CD14-positive monocyte (primary cell): Measurements from ENCODE around the gene LDLRAP1. TPM values are rescaled to one million over a fixed set of nuclear protein-coding genes. Genes with fewer than 3 reads are reported as not detected.
A peak's percentile ranks its signal among the peaks of the same experiment; 100 is the strongest.

Experiments used
- DNase-seq, 3 donors: peaks; one replicate each; pipeline ENCODE4 v3.0.0-alpha.2; 2011 to 2022
- H2AFZ ChIP-seq: 2 replicates; pipeline ENCODE4 v1.6.0; 2012; ENCODE audit warnings: mild to moderate bottlenecking, low read depth, low read length, inconsistent platforms; ENCODE audit not compliant: insufficient read depth, poor library complexity, severe bottlenecking
- H3K27ac ChIP-seq, 2 donors: 1 replicate in 1 of 2; 2 replicates in 1 of 2; pipeline ENCODE4 v1.5.1; 2012 to 2013; ENCODE audit warnings: low read length in 2 of 2, control low read depth in 1 of 2, inconsistent platforms in 1 of 2, low read depth in 1 of 2, mild to moderate bottlenecking in 1 of 2
- H3K27me3 ChIP-seq, 2 donors: one replicate each; pipeline versions ENCODE4 v1.6.0 to v1.6.1; 2011 to 2013; ENCODE audit warnings: low read length in 2 of 2; ENCODE audit not compliant: control insufficient read depth in 2 of 2, insufficient read depth in 2 of 2
- H3K36me3 ChIP-seq, 2 donors: replicated peaks in 1 of 2; 1 replicate in 1 of 2; 2 replicates in 1 of 2; pipeline versions ENCODE4 v1.5.1 to v1.6.1; 2012 to 2013; ENCODE audit warnings: low read length in 2 of 2, control low read depth in 1 of 2, inconsistent platforms in 1 of 2, mild to moderate bottlenecking in 1 of 2; ENCODE audit not compliant: insufficient read depth in 2 of 2, control insufficient read depth in 1 of 2
- H3K4me1 ChIP-seq, 2 donors: 1 replicate in 1 of 2; 2 replicates in 1 of 2; pipeline versions ENCODE4 v1.5.1 to v1.6.1; 2012 to 2013; ENCODE audit warnings: low read length in 2 of 2, control low read depth in 1 of 2, inconsistent platforms in 1 of 2, mild to moderate bottlenecking in 1 of 2, moderate library complexity in 1 of 2; ENCODE audit not compliant: insufficient read depth in 2 of 2, control insufficient read depth in 1 of 2
- H3K4me2 ChIP-seq: replicated peaks from 2 replicates; pipeline ENCODE3; 2012; ENCODE audit warnings: low read length, moderate library complexity, mild to moderate bottlenecking; ENCODE audit not compliant: poor library complexity, severe bottlenecking; ENCODE audit errors: extremely low read depth
- H3K4me3 ChIP-seq, 3 experiments: fragments of 200-600 bp in 1 of 3; sonication (generic) in 1 of 3; replicated peaks in 1 of 3; 1 replicate in 2 of 3; 2 replicates in 1 of 3; pipeline ENCODE4 v1.5.1; 2011 to 2013; ENCODE audit warnings: low read length in 3 of 3, mild to moderate bottlenecking in 3 of 3, control low read depth in 2 of 3, low read depth in 2 of 3, inconsistent platforms in 1 of 3, moderate library complexity in 1 of 3
- H3K79me2 ChIP-seq: 2 replicates; pipeline ENCODE4 v1.6.0; 2012; ENCODE audit warnings: mild to moderate bottlenecking, control low read depth, inconsistent platforms, low read length, moderate library complexity; ENCODE audit not compliant: insufficient read depth
- H3K9ac ChIP-seq: 2 replicates; pipeline ENCODE4 v1.6.0; 2017; ENCODE audit warnings: low read length, mild to moderate bottlenecking; ENCODE audit not compliant: insufficient read depth, poor library complexity, severe bottlenecking
- H3K9me3 ChIP-seq, 2 donors: replicated peaks in 1 of 2; 1 replicate in 1 of 2; 2 replicates in 1 of 2; pipeline versions ENCODE4 v1.5.1 to v1.6.1; 2012 to 2013; ENCODE audit warnings: low read length in 2 of 2, control low read depth in 1 of 2; ENCODE audit not compliant: control insufficient read depth in 1 of 2, insufficient read depth in 1 of 2
- H4K20me1 ChIP-seq: 2 replicates; pipeline ENCODE4 v1.6.0; 2012; ENCODE audit warnings: mild to moderate bottlenecking, low read length, control low read depth, moderate library complexity; ENCODE audit not compliant: insufficient read depth
- H3K27ac Mint-ChIP-seq, 7 donors: one replicate each; pipeline ENCODE4 v1.8.0; 2020; ENCODE audit warnings: mild to moderate bottlenecking in 7 of 7, mixed read lengths in 7 of 7, moderate library complexity in 6 of 7, inconsistent platforms in 2 of 7
- H3K27me3 Mint-ChIP-seq, 3 donors: one replicate each; pipeline ENCODE4 v1.8.0; 2021 to 2022; ENCODE audit warnings: low read depth in 3 of 3, mild to moderate bottlenecking in 3 of 3, mixed read lengths in 3 of 3, moderate library complexity in 3 of 3, inconsistent platforms in 1 of 3
- H3K36me3 Mint-ChIP-seq, 2 donors: one replicate each; pipeline ENCODE4 v1.8.0; 2020; ENCODE audit warnings: mixed read lengths in 2 of 2, inconsistent platforms in 1 of 2, mild to moderate bottlenecking in 1 of 2
- H3K4me1 Mint-ChIP-seq: one replicate; pipeline ENCODE4 v1.8.0; 2020; ENCODE audit warnings: mild to moderate bottlenecking, mixed read lengths
- H3K4me3 Mint-ChIP-seq, 2 donors: one replicate each; pipeline ENCODE4 v1.8.0; 2020; ENCODE audit warnings: mild to moderate bottlenecking in 2 of 2, mixed read lengths in 2 of 2, moderate library complexity in 1 of 2
- H3K9me3 Mint-ChIP-seq, 7 donors: one replicate each; pipeline ENCODE4 v1.8.0; 2020 to 2022; ENCODE audit warnings: mixed read lengths in 7 of 7, mild to moderate bottlenecking in 6 of 7, moderate library complexity in 6 of 7, inconsistent platforms in 2 of 7
- CTCF ChIP-seq: fragments of 200-600 bp; IDR thresholded peaks from one replicate; pipeline ENCODE4 v1.8.0; 2022; ENCODE audit warnings: antibody characterized with exemption, mild to moderate bottlenecking
- WGBS: methylation state at CpG from one replicate; pipeline ENCODE4 v1.1.5; 2013; ENCODE audit warnings: missing lambda C conversion rate; ENCODE audit not compliant: insufficient coverage; 5-methylcytosine and 5-hydroxymethylcytosine counted together
- intact Hi-C, 2 donors: fragments of 100-400 bp; cut with micrococcal nuclease; formaldehyde crosslinking; loops; one replicate each; pipeline versions ENCODE4 v1.15.0 to v1.15.1; 2023
- polyA plus RNA-seq, 3 donors: library from polyadenylated mRNA; depleted of rRNA in 1 of 3; unstranded in 2 of 3; stranded (reverse) in 1 of 3; fragments of 300-500 nt in 2 of 3; fragments of >200 nt in 1 of 3; fragmentation: Illumina TruSeq in 2 of 3; gene quantifications; 1 replicate in 2 of 3; 2 replicates in 1 of 3; pipeline ENCODE4 v1.2.3, GENCODE V29; 2012 to 2021

LDLRAP1 gene
- polyA plus RNA-seq, 3 donors, result 12.8 to 18.5 (median 14.6) TPM

GRCh38 chr1:25519624-25520023, 23.8 kb upstream of the LDLRAP1 start:
- H3K27ac Mint-ChIP-seq, result no peak overlapping the region
- no peaks in the 10 kb centered on the region for H3K4me1 ChIP-seq
- H3K4me3 ChIP-seq, result no peak overlapping the region
- no peak overlapping the region for H3K4me2 ChIP-seq
- H3K36me3 Mint-ChIP-seq, result no peaks in the 10 kb centered on the region
- H3K9me3 ChIP-seq, result no peaks in the 10 kb centered on the region
- intact Hi-C loops, result loop anchor here in 1 of 2 donors (10.0 kb wide), 1 partner anchor 235 kb away; no protein-coding TSS in a partner anchor
- H3K27me3 ChIP-seq, result no peaks in the 10 kb centered on the region
- peaks cover 0 to 3% (median 0%) of the 10 kb centered on the region in 7 donors for H3K9me3 Mint-ChIP-seq
- no peaks in the 10 kb centered on the region for H3K4me1 Mint-ChIP-seq
- H4K20me1 ChIP-seq, result no peaks in the 10 kb centered on the region
- no peak for TF ChIP-seq CTCF
- no peak overlapping the region for H3K9ac ChIP-seq
- H3K79me2 ChIP-seq, result no peaks in the 10 kb centered on the region
- H3K27me3 Mint-ChIP-seq, result peaks cover 3% of the 10 kb centered on the region in 3 donors
- no peaks in the 10 kb centered on the region for H3K36me3 ChIP-seq
- DNase-seq, result no peak
- no peak overlapping the region for H2AFZ ChIP-seq
- H3K4me3 Mint-ChIP-seq, result no peak overlapping the region
- H3K27ac ChIP-seq, result no peak overlapping the region
- WGBS, result 98% methylated on average over 3 of the region's 5 CpGs

GRCh38 chr1:25520446-25521061, 22.9 kb upstream of the LDLRAP1 start:
- Histone ChIP-seq H4K20me1 (no peaks in the 10 kb centered on the region), H3K4me1 (no peaks in the 10 kb centered on the region), H3K27me3 (no peaks in the 10 kb centered on the region), H3K9me3 (peaks cover 0 to 4% of the 10 kb centered on the region in 2 donors), H3K36me3 (no peaks in the 10 kb centered on the region), H3K27ac (no peak overlapping the region), H2AFZ (peak overlapping the region; percentile 35), H3K4me3 (no peak overlapping the region), H3K79me2 (no peaks in the 10 kb centered on the region), H3K9ac (no peak overlapping the region), H3K4me2 (no peak overlapping the region)
- peak overlapping the region in 2 of 7 donors; percentile 57 to 68 for H3K27ac Mint-ChIP-seq
- peaks cover 2 to 7% (median 4%) of the 10 kb centered on the region in 7 donors for H3K9me3 Mint-ChIP-seq
- intact Hi-C loops, result loop anchor here in 1 of 2 donors (10.0 kb wide), 1 partner anchor 236 kb away; no protein-coding TSS in a partner anchor
- DNase-seq, result peak; percentile 42 to 65 (median 53)
- H3K27me3 Mint-ChIP-seq, result peaks cover 1 to 6% (median 3%) of the 10 kb centered on the region in 3 donors
- no peaks in the 10 kb centered on the region for H3K4me1 Mint-ChIP-seq
- WGBS, result 0% methylated on average over 1 of the region's 4 CpGs
- no peak overlapping the region for H3K4me3 Mint-ChIP-seq
- H3K36me3 Mint-ChIP-seq, result no peaks in the 10 kb centered on the region
- peak; percentile 84 for TF ChIP-seq CTCF
